Fibroblast of villous mesenchyme (primary cell): ENCODE results near the gene CRTC1. TPM values are rescaled to one million over a fixed set of nuclear protein-coding genes. Genes with fewer than 3 reads are reported as not detected.

Experiments used
- DNase-seq: peaks from one replicate; pipeline ENCODE4 v3.0.0-alpha.2; 2010; ENCODE audit warnings: low read depth
- H3K4me3 ChIP-seq: 2 replicates; pipeline ENCODE4 v1.5.1; 2011; ENCODE audit warnings: low read depth, mild to moderate bottlenecking, low read length
- CTCF ChIP-seq: IDR thresholded peaks from 2 replicates; pipeline ENCODE4 v1.5.1; 2012; ENCODE audit warnings: low read depth, mild to moderate bottlenecking, low read length; ENCODE audit not compliant: insufficient read depth
- total RNA-seq: library from RNA; depleted of rRNA; stranded (reverse); fragments of >200 nt; gene quantifications from 2 replicates; pipeline ENCODE4 v1.2.3, GENCODE V29; 2012

CRTC1 gene
- total RNA-seq, 1 donor: 2.2 TPM

DNA sequence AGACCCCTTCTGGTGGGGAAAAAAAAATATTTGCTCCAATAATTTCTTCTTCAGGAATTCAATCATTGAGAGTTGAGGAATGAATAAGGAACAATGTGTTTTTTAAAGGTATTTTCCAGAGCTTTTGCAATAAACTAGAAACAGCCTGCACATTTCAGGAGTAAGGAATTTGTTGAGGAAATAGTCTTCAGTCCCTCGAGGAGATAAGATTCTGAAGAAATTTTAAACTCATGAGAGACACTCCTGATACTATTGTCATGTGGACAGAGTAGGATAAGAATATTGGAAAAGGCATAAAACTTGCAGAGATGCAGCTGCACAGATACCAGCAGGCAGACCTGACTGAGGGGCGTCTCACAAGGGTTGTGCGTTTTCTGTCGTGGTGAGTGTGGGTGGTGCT, 71.0 kb downstream of the CRTC1 start:
- no peak for DNase-seq
- no peak for TF ChIP-seq CTCF
- no peak overlapping the region for H3K4me3 ChIP-seq

DNA sequence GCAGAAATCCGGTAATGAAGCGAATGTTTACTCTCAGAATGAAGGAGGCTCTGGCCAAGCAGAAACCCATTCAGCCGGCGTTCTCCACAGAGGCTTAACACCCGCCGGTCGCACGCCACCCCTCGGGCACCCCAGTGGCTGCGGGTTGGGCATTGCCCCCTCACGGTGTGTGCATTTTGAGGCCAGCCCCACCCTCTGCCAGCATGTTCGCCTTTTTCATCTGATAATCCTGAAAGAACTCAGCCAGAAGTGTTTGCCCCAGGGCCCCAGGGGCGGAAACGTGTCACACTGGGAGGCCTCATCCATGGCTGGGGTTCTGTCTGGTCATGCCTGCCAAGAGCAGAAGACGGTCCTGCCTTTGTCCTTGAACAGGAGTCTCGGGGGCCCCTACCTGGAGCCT, 73.4 kb downstream of the CRTC1 start:
- H3K4me3 ChIP-seq: no peak overlapping the region
- TF ChIP-seq CTCF: no peak
- no peak for DNase-seq

DNA sequence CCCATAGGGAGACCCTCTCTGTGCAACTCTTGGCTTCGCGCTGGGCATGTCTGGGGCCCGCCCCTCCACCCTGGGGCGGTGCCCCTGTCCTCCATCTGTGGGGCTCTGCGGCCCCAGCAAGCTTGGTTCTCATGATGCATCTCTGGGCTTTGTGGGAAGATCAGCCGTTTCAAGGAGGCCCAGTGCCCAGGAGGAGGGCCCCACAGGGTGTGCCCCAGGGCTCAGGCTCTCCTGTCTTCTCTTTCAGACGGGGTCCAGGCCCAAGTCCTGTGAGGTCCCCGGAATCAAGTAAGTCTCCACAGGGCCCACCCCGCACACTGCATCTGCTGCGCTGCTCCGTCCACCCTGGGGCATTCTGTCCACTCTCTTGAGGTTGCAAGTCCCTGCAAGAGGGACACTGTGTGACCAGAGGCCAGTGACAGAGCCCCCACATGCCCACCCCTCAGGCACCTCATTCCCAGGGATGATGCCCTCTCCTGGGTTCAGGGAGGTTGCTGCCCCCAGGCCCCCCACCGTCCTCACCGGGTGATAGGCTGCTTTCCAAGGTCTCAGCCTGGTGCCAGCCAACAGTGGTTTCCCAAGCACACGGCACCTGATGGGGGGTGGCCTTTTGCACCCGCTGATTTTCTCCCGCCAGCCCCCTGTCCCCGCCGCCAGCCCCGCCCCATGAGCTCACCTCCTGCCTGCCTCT, 76.0 kb downstream of the CRTC1 start:
- no peak for TF ChIP-seq CTCF
- DNase-seq: no peak
- H3K4me3 ChIP-seq: no peak overlapping the region

GRCh38 chr19:18759995-18760426, 76.5 kb downstream of the CRTC1 start:
- no peak for TF ChIP-seq CTCF
- no peak for DNase-seq
- H3K4me3 ChIP-seq: no peak overlapping the region

- no peak overlapping the region for H3K4me3 ChIP-seq
- DNase-seq: no peak
Measured at GRCh38 chr19:18760440-18761383, 77.2 kb downstream of the CRTC1 start.

GRCh38 chr19:18761531-18762110, 78.1 kb downstream of the CRTC1 start:
- no peak for TF ChIP-seq CTCF
- no peak for DNase-seq
- no peak overlapping the region for H3K4me3 ChIP-seq

More at GRCh38 chr19:18760440-18761383, 77.2 kb downstream of the CRTC1 start:
- no peak for TF ChIP-seq CTCF
